Choroid plexus epithelial cell (primary cell): ENCODE measurements around the gene SGSM2.

ENCODE experiments used
- DNase-seq: peaks from one replicate; pipeline ENCODE4 v3.0.0-alpha.2; 2010; ENCODE audit warnings: low read depth
- H3K4me3 ChIP-seq: 2 replicates; pipeline ENCODE4 v1.5.1; 2011; ENCODE audit warnings: low read depth, mild to moderate bottlenecking, control low read depth, low read length, moderate library complexity
- TF ChIP-seq, protein P1 (sequence below): conservative IDR thresholded peaks from 2 replicates; pipeline ENCODE4 v1.5.1; 2011; ENCODE audit warnings: low read depth, mild to moderate bottlenecking, control low read depth, inconsistent platforms, low read length, moderate library complexity

Gene SGSM2

DNA sequence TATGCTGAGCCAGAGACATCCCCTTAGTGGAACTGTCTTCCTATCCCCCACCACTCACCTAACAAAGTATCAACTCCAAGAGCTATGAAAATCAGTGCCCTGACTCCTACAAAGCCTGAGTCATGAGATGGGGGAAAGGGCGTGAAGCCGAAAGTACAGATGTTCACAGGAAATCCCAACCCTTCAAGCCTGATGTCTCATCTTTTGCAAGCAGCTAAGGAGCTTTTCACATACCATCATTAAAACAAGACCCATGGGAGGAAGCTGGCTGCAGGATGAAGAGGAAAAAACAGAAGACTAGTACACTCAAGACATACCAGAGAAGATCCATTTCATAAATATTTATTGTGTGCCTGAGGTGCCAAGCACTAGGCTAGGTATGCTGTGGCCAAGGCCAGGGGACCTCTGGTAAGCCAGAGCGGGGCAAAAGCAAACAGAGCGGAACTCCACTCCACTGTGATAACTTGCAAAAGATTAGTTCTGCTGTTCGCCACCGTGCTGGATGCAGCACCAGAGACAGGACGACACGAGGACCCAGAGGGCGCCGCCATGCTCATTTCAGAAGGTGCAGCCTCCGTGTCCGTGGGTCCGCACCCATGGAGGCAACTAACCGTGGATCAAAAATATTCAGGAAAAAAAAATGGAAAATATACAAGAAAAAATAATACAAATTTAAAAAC lies 68.1 kb downstream of the SGSM2 start:
- DNase-seq = peak; percentile 94
- TF ChIP-seq, protein P1, sequence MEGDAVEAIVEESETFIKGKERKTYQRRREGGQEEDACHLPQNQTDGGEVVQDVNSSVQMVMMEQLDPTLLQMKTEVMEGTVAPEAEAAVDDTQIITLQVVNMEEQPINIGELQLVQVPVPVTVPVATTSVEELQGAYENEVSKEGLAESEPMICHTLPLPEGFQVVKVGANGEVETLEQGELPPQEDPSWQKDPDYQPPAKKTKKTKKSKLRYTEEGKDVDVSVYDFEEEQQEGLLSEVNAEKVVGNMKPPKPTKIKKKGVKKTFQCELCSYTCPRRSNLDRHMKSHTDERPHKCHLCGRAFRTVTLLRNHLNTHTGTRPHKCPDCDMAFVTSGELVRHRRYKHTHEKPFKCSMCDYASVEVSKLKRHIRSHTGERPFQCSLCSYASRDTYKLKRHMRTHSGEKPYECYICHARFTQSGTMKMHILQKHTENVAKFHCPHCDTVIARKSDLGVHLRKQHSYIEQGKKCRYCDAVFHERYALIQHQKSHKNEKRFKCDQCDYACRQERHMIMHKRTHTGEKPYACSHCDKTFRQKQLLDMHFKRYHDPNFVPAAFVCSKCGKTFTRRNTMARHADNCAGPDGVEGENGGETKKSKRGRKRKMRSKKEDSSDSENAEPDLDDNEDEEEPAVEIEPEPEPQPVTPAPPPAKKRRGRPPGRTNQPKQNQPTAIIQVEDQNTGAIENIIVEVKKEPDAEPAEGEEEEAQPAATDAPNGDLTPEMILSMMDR = no peak
- H3K4me3 ChIP-seq = no peak overlapping the region

DNA sequence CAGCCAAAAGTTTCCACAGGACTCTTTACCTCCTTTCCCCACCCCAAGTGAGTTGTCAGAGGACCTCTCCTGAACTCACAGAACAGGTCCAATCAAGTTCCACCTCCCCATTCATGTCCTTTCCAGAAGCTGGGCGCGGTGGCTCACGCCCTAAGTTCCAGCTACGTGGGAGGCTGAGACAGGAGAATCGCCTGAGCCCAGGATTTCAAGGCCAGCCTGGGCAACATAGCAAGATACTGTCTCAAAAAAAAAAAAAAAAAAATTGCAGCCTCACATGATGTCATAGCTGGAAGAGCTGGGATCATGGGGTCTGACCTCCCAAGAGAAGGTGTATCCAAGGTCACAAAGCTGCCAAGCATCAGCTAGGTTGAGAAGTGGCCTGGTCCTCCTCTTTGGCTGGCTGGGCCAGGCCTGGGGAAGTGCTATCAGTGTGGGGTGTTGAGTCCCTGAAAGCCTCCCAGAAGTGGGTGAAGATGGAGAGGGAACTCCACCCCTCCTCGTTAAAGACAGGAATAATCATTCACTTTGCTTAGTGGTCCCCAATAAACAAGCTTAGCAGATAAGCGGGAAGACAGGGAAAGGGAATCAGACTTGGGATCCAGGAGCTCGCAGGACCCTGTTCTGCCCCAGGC lies 69.1 kb downstream of the SGSM2 start:
- TF ChIP-seq, protein P1 = no peak
- H3K4me3 ChIP-seq = no peak overlapping the region
- no peak for DNase-seq

DNA sequence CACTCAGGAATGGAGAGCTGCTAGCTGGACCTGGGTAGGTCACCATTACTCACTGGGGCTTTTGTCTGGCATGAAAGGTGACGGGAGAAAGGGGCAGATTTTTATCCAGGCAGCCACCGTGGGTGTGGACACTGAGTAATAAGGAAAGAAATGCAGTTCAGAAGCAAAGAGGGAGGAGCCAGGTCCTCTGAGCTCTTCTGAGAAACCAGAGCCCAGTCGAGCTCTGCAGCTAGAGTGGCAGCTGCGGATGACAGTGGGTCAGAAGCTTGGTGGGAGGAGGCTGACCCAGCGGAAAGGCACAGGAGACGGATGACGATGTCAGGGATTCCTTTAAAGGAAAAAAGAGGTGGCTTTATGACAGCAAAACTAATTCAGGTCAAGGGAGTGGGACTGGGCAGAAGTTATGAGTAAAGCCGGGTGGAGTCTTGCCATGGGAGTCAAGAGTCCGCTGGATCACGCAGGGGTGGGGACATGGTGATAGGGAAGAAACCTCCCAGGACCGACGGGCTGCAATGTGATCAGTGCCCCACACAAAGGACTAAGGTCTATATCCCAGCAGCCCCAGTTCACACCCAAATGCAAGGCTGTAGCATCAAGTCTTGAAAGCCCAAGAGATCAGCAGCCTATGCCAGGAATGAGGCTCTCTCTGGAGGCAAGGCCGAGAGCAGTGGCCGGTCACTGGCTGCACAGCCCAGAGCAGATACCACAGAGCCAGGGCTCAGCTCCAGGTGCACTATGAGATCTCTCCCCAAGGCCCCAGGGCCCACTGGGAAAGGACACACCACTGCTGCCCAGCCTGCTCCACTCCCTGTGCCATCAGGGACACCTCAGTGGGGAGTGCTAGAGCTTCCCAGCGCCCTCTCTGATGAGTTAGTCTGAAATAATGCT lies 69.8 kb downstream of the SGSM2 start:
- TF ChIP-seq, protein P1 = no peak
- DNase-seq = peak; percentile 91
- no peak overlapping the region for H3K4me3 ChIP-seq

DNA sequence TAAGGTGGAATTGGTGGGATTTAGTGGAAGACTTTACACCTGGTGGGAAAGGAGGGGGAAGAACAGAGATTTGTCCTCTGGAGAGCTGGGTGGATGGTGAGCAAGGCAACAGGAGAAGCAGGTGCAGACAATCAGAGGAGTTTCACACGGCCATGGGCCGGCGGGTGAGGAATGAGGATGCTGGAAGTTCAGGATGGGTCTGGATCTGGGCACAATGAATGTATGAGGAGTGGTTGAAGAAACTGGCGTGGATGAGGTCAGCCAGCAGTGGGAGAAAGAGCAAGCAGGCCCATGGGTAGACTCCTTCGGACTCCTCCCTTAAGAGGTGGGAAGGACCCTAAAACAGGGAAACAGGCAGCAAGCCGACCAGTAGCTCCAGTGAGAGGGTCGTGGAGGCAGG lies 73.7 kb downstream of the SGSM2 start:
- H3K4me3 ChIP-seq = no peak overlapping the region
- DNase-seq = no peak
- TF ChIP-seq, protein P1 = no peak

DNA sequence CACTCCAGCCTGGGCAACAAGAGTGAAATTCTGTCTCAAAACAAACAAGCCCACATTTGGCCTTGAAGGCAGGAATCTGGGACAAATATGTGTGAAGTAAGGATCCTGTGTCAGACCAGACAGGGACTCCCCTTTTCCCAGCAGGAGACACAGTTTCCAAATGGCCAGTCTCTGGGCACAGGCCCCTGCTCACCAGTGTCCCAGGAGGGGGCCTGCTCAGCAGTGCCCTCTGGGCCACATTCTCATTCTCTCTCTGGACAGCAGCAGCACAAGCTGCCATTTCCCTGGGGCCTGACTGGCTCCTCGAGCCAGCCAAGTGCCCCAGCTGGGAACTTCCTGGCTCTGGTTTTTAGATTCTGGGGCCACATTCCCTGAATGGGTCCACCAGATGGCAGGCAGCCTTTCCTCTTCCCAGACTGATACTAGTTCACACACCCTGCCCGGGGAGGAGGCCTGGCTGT lies 75.3 kb downstream of the SGSM2 start:
- TF ChIP-seq, protein P1 = peak; percentile 44
- peak; percentile 53 for DNase-seq
- no peak overlapping the region for H3K4me3 ChIP-seq

DNA sequence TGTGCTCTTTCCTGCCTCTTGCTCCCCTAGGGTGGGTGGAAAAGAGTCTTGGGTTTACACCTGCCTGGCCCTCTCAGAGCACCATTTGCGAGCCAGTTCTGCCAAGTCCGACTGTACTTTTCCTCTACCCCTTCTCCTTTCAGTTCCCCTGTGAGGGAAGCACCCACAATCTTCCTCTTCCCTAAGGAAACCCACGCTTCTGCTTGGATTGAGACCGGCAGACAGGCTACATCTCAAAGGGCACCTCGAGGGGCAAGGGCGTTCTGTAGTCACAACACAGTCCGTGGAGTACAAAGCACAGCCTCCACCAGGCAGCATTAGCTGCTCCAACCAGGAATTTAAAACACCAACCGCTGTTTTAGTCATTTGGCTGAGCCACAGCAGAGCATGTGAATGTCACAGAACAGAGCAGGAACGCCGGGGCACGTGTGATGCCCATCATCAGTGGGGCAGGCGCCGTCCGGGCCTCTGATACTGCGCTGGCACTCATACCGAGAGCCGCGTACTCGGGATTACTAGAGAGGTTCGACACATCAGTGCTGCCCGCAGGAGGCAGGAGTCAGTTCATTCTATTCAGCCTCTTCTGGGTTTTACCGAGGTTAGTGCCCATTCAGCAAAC lies 77.3 kb downstream of the SGSM2 start:
- H3K4me3 ChIP-seq = no peak overlapping the region
- no peak for DNase-seq
- TF ChIP-seq, protein P1 = no peak
